ENCODE data around the gene NUDT3. TPM values are rescaled to one million over a fixed set of nuclear protein-coding genes. Genes with fewer than 3 reads are reported as not detected.
A peak's percentile ranks its signal among the peaks of the same experiment; 100 is the strongest.
"Not testable (repeated sequence)": the region's sequence is repeated elsewhere in the genome, so short reads cannot be mapped to it uniquely, and the experiment has no call there.

The NUDT3 gene
- polyA plus RNA-seq, 4 donors: 17.9 to 21.2 (median 20.2) TPM

GRCh38 chr6:34269658-34270341 is 122.7 kb downstream of the NUDT3 start:
- not testable (repeated sequence) for DNase-seq (ENCODE audit: low read depth in 4 of 4, low spot score in 3 of 4)

- not testable (repeated sequence) for DNase-seq (ENCODE audit: low read depth in 4 of 4, low spot score in 3 of 4)
Observed at GRCh38 chr6:34269132-34269531, 123.3 kb downstream of the NUDT3 start.

- DNase-seq (ENCODE audit: low read depth in 4 of 4, low spot score in 3 of 4): no peak
Observed at GRCh38 chr6:34267746-34268145, 124.7 kb downstream of the NUDT3 start.

GRCh38 chr6:34263484-34263883 is 129.0 kb downstream of the NUDT3 start:
- not testable (repeated sequence) for DNase-seq (ENCODE audit: low read depth in 4 of 4, low spot score in 3 of 4)

GRCh38 chr6:34260576-34261267 is 131.7 kb downstream of the NUDT3 start:
- no peak for DNase-seq (ENCODE audit: low read depth in 4 of 4, low spot score in 3 of 4)

GRCh38 chr6:34259529-34260069 is 132.9 kb downstream of the NUDT3 start:
- no peak for DNase-seq (ENCODE audit: low read depth in 4 of 4, low spot score in 3 of 4)

- DNase-seq (ENCODE audit: low read depth in 4 of 4, low spot score in 3 of 4): not testable (repeated sequence)
Observed at GRCh38 chr6:34252395-34252794, 140.1 kb downstream of the NUDT3 start.

- no peak for DNase-seq (ENCODE audit: low read depth in 4 of 4, low spot score in 3 of 4)
Observed at GRCh38 chr6:34249469-34250261, 142.8 kb downstream of the NUDT3 start.

GRCh38 chr6:34248727-34249468 is 143.6 kb downstream of the NUDT3 start, which contains the start of gene SMIM29:
Gene SMIM29, minus strand, starts transcription at chr6:34249006. Its CDS starts 1,215 bp downstream, at chr6:34247791.
- DNase-seq (ENCODE audit: low read depth in 4 of 4, low spot score in 3 of 4): peak; percentile 89 to 93 (median 92)

- no peak for DNase-seq (ENCODE audit: low read depth in 4 of 4, low spot score in 3 of 4)
Observed at GRCh38 chr6:34248198-34248726, 144.2 kb downstream of the NUDT3 start.

GRCh38 chr6:34247481-34248197 is 144.8 kb downstream of the NUDT3 start:
- DNase-seq (ENCODE audit: low read depth in 4 of 4, low spot score in 3 of 4): no peak

- no peak for DNase-seq (ENCODE audit: low read depth in 4 of 4, low spot score in 3 of 4)
Observed at GRCh38 chr6:34246563-34247391, 145.7 kb downstream of the NUDT3 start.

- DNase-seq (ENCODE audit: low read depth in 4 of 4, low spot score in 3 of 4): no peak
Observed at GRCh38 chr6:34246249-34246562, 146.3 kb downstream of the NUDT3 start.

- DNase-seq (ENCODE audit: low read depth in 4 of 4, low spot score in 3 of 4): not testable (repeated sequence)
Observed at GRCh38 chr6:34245761-34246140, 146.7 kb downstream of the NUDT3 start.

GRCh38 chr6:34245032-34245760 is 147.3 kb downstream of the NUDT3 start:
- DNase-seq (ENCODE audit: low read depth in 4 of 4, low spot score in 3 of 4): not testable (repeated sequence)

GRCh38 chr6:34243901-34244884 is 148.3 kb downstream of the NUDT3 start:
- no peak for DNase-seq (ENCODE audit: low read depth in 4 of 4, low spot score in 3 of 4)

Measured in right renal pelvis (tissue), 4 donors.